Karpas-422 (cell line): ENCODE measurements around the gene ACADSB. TPM values are rescaled to one million over a fixed set of nuclear protein-coding genes. Genes with fewer than 3 reads are reported as not detected.
A peak's percentile ranks its signal among the peaks of the same experiment; 100 is the strongest.

Experiments used
- DNase-seq: peaks from one replicate; pipeline ENCODE4 v3.0.0-alpha.2; 2015
- H2AFZ ChIP-seq: fragments of 200-600 bp; sonication (generic); 2 replicates; pipeline ENCODE4 v1.6.1; 2014; ENCODE audit warnings: antibody characterized with exemption, low read length, mixed read lengths
- H3K27ac ChIP-seq: fragments of 200-600 bp; sonication (generic); 2 replicates; pipeline ENCODE4 v1.5.1; 2014; ENCODE audit warnings: mild to moderate bottlenecking, low read length, moderate library complexity
- H3K27me3 ChIP-seq: fragments of 200-600 bp; sonication (generic); 2 replicates; pipeline ENCODE4 v1.6.1; 2014; ENCODE audit warnings: low read length, mixed read lengths
- H3K36me3 ChIP-seq: fragments of 200-600 bp; sonication (generic); 2 replicates; pipeline ENCODE4 v1.6.1; 2014; ENCODE audit warnings: low read length, mixed read lengths; ENCODE audit not compliant: insufficient read depth
- H3K4me1 ChIP-seq: fragments of 200-600 bp; sonication (generic); 2 replicates; pipeline ENCODE4 v1.6.1; 2014; ENCODE audit warnings: mild to moderate bottlenecking, low read length, mixed read lengths
- H3K4me2 ChIP-seq: fragments of 200-600 bp; sonication (generic); 2 replicates; pipeline ENCODE4 v1.6.1; 2014; ENCODE audit warnings: low read length, low read depth, mild to moderate bottlenecking; ENCODE audit not compliant: poor library complexity, severe bottlenecking
- H3K4me3 ChIP-seq: fragments of 200-600 bp; sonication (generic); 2 replicates; pipeline ENCODE4 v1.5.1; 2014; ENCODE audit warnings: mild to moderate bottlenecking, antibody characterized with exemption, low read length, mixed read lengths
- H3K79me2 ChIP-seq: fragments of 200-600 bp; sonication (generic); 2 replicates; pipeline ENCODE4 v1.6.1; 2014; ENCODE audit warnings: mild to moderate bottlenecking, low read length, mixed read lengths
- H3K9ac ChIP-seq: fragments of 200-600 bp; sonication (generic); 2 replicates; pipeline ENCODE4 v1.6.0; 2014; ENCODE audit warnings: low read length
- H3K9me2 ChIP-seq: fragments of 200-600 bp; sonication (generic), shearing (Covaris generic); replicated peaks from 2 replicates; pipeline ENCODE4 v1.6.0; 2014; ENCODE audit warnings: mild to moderate bottlenecking, low read length, moderate library complexity; ENCODE audit not compliant: insufficient read depth
- H3K9me3 ChIP-seq: fragments of 300-700, 200-600 bp; sonication (generic); 2 replicates; pipeline ENCODE4 v1.6.1; 2014; ENCODE audit warnings: low read length, mixed read lengths
- H4K20me1 ChIP-seq: fragments of 200-600 bp; sonication (generic); 2 replicates; pipeline ENCODE4 v1.6.1; 2014; ENCODE audit warnings: mild to moderate bottlenecking, antibody characterized with exemption, low read length, low read depth; ENCODE audit not compliant: insufficient read depth
- total RNA-seq: library from RNA; depleted of rRNA; stranded (reverse); fragments of >200 nt; shearing (Covaris generic); gene quantifications from 2 replicates; pipeline ENCODE4 v1.2.3, GENCODE V29; 2014; ENCODE audit warnings: low replicate concordance

ACADSB gene
- total RNA-seq, 1 experiment from 2014 or later, result 7.8 TPM

- Histone ChIP-seq H3K4me2 (no peak overlapping the region), H3K9me2 (no peaks in the 10 kb centered on the region), H3K27me3 (no peaks in the 10 kb centered on the region), H3K9ac (no peak overlapping the region), H4K20me1 (no peaks in the 10 kb centered on the region), H3K36me3 (peaks cover 38% of the 10 kb centered on the region), H3K4me3 (no peak overlapping the region), H3K27ac (no peak overlapping the region), H3K79me2 (peaks cover 54% of the 10 kb centered on the region), H3K9me3 (no peaks in the 10 kb centered on the region), H2AFZ (no peak overlapping the region), H3K4me1 (peaks cover 20% of the 10 kb centered on the region)
- DNase-seq, result no peak
Observed at GRCh38 chr10:122995936-122996335, 12.9 kb upstream of the ACADSB start.

DNA sequence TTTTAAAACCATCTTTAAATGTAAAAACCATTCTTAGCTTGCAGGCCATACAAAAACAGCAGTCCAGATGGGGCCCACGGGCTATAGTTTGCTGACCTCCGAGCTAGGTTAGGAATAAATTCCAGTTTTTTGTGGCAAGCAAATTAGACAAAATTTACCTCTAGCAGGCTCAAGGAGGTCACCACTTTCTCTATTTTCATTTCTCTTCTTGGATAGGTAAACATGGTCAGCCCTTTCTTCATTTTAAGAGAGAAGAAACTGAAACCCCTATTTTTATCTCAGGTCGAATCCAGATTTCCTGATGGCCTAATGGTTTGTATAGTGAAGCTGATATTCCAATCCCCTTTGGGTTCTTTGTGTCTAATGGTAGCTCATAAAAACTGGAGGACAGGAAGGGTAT lies 10.9 kb upstream of the ACADSB start:
- Histone ChIP-seq H3K4me3 (no peak overlapping the region), H3K79me2 (peaks cover 73% of the 10 kb centered on the region), H2AFZ (no peak overlapping the region), H3K36me3 (peaks cover 36% of the 10 kb centered on the region), H3K27me3 (no peaks in the 10 kb centered on the region), H3K27ac (no peak overlapping the region), H4K20me1 (no peaks in the 10 kb centered on the region), H3K9me3 (no peaks in the 10 kb centered on the region), H3K4me2 (no peak overlapping the region), H3K9ac (no peak overlapping the region), H3K9me2 (no peaks in the 10 kb centered on the region), H3K4me1 (peaks cover 20% of the 10 kb centered on the region)
- no peak for DNase-seq

- no peaks in the 10 kb centered on the region for H3K9me2 ChIP-seq
- H3K9me3 ChIP-seq, result no peaks in the 10 kb centered on the region
- no peak overlapping the region for H3K9ac ChIP-seq
- H3K79me2 ChIP-seq, result peaks cover 78% of the 10 kb centered on the region
- DNase-seq, result no peak
- H3K36me3 ChIP-seq, result peaks cover 34% of the 10 kb centered on the region
- H3K4me2 ChIP-seq, result no peak overlapping the region
- H3K27ac ChIP-seq, result no peak overlapping the region
- H3K4me3 ChIP-seq, result no peak overlapping the region
- no peaks in the 10 kb centered on the region for H4K20me1 ChIP-seq
- H3K4me1 ChIP-seq, result peaks cover 20% of the 10 kb centered on the region
- no peaks in the 10 kb centered on the region for H3K27me3 ChIP-seq
- no peak overlapping the region for H2AFZ ChIP-seq
Observed at GRCh38 chr10:122998360-122998917, 10.4 kb upstream of the ACADSB start.

- Histone ChIP-seq H3K27me3 (no peaks in the 10 kb centered on the region), H2AFZ (no peak overlapping the region), H3K4me3 (no peak overlapping the region), H3K79me2 (peaks cover 83% of the 10 kb centered on the region), H3K9me3 (no peaks in the 10 kb centered on the region), H3K9me2 (no peaks in the 10 kb centered on the region), H3K4me1 (peaks cover 20% of the 10 kb centered on the region), H3K36me3 (peaks cover 34% of the 10 kb centered on the region), H3K27ac (no peak overlapping the region), H3K4me2 (no peak overlapping the region), H3K9ac (no peak overlapping the region), H4K20me1 (no peaks in the 10 kb centered on the region)
- no peak for DNase-seq
Observed at GRCh38 chr10:122998934-122999333, 9.9 kb upstream of the ACADSB start.

DNA sequence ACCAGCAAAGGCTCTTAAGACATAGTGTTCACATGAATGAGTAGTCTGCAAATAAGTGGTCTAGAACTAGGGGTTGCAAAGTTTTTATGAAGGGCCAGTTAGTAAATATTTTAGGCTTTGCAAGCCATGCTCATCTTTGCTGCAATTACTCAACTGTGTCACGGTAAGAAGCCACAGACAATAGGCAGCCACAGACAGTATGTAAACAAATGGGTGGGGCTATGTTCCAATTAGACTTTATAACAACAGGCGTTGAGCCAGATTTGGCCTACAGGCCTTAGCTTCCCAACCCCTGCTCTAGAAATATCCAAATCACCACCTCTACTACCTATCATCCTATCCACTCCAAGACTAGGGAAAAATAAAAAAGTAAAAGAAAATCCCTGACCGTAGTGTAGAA lies 9.5 kb upstream of the ACADSB start:
- DNase-seq, result no peak
- Histone ChIP-seq H3K79me2 (peaks cover 87% of the 10 kb centered on the region), H3K4me1 (peaks cover 20% of the 10 kb centered on the region), H3K27me3 (no peaks in the 10 kb centered on the region), H3K9ac (no peak overlapping the region), H3K36me3 (peaks cover 36% of the 10 kb centered on the region), H3K4me3 (no peak overlapping the region), H2AFZ (no peak overlapping the region), H3K9me2 (no peaks in the 10 kb centered on the region), H3K9me3 (no peaks in the 10 kb centered on the region), H3K27ac (no peak overlapping the region), H3K4me2 (no peak overlapping the region), H4K20me1 (no peaks in the 10 kb centered on the region)

- DNase-seq, result no peak
- Histone ChIP-seq H3K79me2 (peaks cover 92% of the 10 kb centered on the region), H3K4me2 (peak overlapping the region; percentile 34), H2AFZ (no peak overlapping the region), H3K9me2 (no peaks in the 10 kb centered on the region), H3K9me3 (no peaks in the 10 kb centered on the region), H3K27me3 (no peaks in the 10 kb centered on the region), H3K36me3 (peaks cover 28% of the 10 kb centered on the region; the same call in 1 of the 2 replicates), H4K20me1 (no peaks in the 10 kb centered on the region), H3K27ac (no peak overlapping the region), H3K4me3 (no peak overlapping the region), H3K4me1 (peaks cover 20% of the 10 kb centered on the region), H3K9ac (no peak overlapping the region)
Observed at GRCh38 chr10:123000155-123000554, 8.7 kb upstream of the ACADSB start.

- Histone ChIP-seq H4K20me1 (no peaks in the 10 kb centered on the region), H3K4me2 (no peak overlapping the region), H3K27me3 (no peaks in the 10 kb centered on the region), H3K4me3 (no peak overlapping the region), H3K9me3 (no peaks in the 10 kb centered on the region), H3K79me2 (peaks cover 96% of the 10 kb centered on the region), H3K27ac (no peak overlapping the region), H2AFZ (no peak overlapping the region), H3K36me3 (peaks cover 18% of the 10 kb centered on the region; the same call in 1 of the 2 replicates), H3K9ac (no peak overlapping the region), H3K4me1 (peaks cover 29% of the 10 kb centered on the region), H3K9me2 (no peaks in the 10 kb centered on the region)
- DNase-seq, result no peak
Observed at GRCh38 chr10:123001370-123001769, 7.4 kb upstream of the ACADSB start.

DNA sequence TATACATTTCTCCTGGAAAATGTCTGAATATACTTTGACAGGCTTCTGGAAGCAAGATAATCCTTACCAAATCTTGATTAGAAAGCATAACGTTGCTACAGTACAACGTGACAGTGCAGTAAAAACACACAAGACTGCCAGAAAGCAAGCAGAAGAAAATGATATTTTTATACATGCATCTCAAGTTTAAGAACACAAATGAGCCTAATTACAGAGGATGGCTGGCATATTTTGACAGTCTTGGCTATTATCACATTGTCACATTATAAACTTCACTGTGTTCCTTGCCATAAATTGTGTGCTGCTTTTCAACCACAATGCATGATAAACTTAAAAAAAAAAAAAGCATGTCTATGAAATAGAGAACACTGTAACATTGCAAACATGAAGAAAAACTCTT lies 4.5 kb upstream of the ACADSB start:
- Histone ChIP-seq H3K27me3 (no peaks in the 10 kb centered on the region), H3K9me2 (no peaks in the 10 kb centered on the region), H3K4me2 (no peak overlapping the region), H2AFZ (no peak overlapping the region), H3K9ac (no peak overlapping the region), H3K4me3 (no peak overlapping the region), H3K79me2 (peaks cover 92% of the 10 kb centered on the region), H3K4me1 (peaks cover 41% of the 10 kb centered on the region), H3K9me3 (no peaks in the 10 kb centered on the region), H3K27ac (no peak overlapping the region), H4K20me1 (no peaks in the 10 kb centered on the region), H3K36me3 (peaks cover 14% of the 10 kb centered on the region; the same call in 1 of the 2 replicates)
- no peak for DNase-seq
